Measurements from ENCODE around the gene TOM1L2.

TOM1L2 gene

DNA sequence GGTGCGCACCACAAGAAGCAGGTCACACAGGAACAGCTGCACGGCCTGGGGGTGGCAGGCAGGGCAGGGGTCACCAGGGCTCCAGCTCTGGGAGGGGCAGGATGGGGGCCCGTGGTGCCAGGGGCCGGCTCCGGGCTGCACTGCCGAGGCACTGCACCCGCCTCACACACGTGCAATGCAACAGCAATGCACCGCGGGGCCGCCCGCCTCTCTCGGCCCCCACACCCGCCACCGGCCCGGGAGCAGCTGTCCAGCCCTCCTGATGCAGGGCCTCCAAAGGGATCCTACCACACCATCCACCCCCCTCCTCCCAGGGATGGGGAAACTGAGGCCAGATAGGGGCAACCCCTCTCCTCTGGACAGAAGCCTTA is 158.5 kb downstream of the TOM1L2 start:
- TF ChIP-seq, protein P1, sequence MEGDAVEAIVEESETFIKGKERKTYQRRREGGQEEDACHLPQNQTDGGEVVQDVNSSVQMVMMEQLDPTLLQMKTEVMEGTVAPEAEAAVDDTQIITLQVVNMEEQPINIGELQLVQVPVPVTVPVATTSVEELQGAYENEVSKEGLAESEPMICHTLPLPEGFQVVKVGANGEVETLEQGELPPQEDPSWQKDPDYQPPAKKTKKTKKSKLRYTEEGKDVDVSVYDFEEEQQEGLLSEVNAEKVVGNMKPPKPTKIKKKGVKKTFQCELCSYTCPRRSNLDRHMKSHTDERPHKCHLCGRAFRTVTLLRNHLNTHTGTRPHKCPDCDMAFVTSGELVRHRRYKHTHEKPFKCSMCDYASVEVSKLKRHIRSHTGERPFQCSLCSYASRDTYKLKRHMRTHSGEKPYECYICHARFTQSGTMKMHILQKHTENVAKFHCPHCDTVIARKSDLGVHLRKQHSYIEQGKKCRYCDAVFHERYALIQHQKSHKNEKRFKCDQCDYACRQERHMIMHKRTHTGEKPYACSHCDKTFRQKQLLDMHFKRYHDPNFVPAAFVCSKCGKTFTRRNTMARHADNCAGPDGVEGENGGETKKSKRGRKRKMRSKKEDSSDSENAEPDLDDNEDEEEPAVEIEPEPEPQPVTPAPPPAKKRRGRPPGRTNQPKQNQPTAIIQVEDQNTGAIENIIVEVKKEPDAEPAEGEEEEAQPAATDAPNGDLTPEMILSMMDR (IDR thresholded peaks at IDR 0.05; ENCODE audit: low read depth, low read length): no peak
- no peak for DNase-seq (ENCODE audit: extremely low read depth, low read depth)

DNA sequence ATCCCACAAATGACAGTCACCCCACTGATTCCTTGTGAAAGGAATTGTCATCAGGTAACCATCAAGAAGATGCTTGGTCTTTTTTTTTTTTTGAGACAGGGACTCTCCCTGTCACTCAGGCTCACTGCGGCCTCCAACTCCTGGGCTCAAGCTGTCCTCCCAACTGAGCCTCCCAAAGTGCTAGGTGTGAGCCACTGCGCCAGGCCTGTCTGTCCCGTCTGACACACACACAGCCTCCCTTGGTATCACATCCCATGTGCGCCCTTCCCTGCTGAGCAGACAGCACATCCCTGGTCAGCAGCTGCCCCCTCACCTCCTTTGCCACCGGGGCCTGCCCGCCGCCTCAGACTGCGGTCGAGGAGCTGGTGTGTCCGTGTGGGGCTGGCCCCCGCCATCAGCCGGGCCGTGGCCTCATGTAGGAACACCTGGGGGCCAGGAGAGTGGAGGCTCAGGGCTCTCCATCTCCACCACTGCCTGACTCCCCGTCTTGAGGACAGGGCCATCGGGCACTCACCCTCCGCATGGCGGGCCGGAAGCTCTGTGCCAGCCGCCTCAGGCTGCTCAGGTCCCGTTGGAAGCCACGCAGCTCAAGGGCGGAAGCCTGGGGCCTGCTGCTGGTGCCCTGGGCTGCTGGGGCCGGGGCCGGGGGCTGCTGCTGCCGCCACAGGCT is 159.0 kb downstream of the TOM1L2 start:
- TF ChIP-seq, protein P1 (IDR thresholded peaks at IDR 0.05; ENCODE audit: low read depth, low read length): no peak
- DNase-seq (ENCODE audit: extremely low read depth, low read depth): no peak

DNA sequence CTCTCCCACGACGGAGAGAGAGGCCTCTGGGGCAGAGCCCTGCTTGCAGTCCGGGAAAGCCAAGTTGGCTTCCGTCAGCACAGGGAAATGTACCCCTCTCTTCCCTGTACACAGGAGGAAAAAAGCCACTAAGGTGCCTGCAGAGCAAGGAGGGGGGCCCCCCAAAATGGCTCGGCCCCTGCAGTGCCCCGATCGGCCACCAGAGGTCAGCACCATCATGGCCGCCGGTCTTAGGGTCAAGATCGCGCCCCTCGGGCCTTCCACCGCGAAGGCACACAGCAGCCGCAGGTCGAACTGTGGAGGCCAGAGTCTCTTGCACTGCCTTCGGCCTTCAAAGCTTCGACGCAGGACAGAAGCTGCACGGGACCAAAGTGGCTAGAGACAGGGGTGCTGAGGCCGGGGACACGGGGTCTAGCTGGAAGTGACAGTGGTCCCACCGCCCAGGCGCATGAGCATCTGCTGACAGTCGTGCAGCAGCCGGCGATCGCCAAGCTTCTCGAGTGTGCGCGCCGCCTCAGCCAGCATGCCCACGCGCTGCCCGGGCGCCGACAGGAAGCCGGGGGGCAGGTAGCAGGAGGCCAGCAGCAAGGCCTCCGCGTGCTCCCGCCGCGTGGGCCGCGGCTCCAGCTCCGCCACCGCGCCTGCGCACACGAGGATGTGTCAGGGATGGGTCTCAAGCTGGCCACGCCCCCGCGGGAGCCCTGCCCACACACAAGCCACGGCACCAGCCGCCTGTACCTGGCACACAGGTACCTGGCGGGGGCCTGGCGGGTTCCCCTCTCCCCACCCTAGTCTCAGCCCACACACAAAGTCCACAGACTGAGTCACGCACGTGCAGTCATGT is 159.8 kb downstream of the TOM1L2 start:
- TF ChIP-seq, protein P1 (IDR thresholded peaks at IDR 0.05; ENCODE audit: low read depth, low read length): peak; percentile 100
- no peak for DNase-seq (ENCODE audit: extremely low read depth, low read depth)

DNA sequence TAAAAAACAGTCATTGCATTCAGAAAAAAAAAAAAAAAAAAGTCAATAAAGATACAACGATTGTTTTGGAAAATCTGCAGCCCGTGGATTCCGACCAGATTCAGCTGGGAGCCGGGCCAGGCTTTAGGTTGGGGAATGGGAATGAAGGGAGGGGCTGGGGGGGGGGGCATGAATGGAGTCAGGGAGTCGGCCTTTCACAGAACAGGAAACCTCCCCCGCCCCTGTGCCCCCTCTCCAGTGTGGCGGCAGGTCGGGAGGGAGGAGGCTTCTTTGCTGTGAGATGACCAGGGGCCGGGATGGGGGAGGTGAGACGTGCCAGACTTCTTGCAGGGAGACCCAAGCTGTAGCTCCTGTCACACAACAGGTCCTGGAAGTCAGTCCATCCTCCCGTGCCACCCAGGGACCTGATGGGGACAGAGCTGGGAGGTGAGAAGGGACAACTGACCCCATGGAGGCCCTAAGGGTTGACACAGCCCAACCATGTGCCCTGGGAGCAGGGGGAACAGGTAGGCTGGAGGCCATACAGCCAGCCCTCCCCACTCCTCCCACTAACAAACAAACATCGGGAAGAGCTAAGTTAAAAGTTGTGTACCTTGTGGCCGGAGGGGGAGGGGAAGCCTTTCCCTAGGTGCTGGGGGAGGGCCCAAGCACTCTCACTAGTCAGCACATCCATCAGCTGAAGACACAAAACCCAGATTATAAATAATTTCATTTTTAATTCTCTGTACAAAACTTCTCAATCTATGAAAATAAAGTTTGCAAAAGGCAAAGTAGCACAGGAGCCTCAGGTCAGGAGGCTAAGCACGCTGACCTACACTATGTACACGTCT is 160.6 kb downstream of the TOM1L2 start:
- DNase-seq (ENCODE audit: extremely low read depth, low read depth): no peak
- TF ChIP-seq, protein P1 (IDR thresholded peaks at IDR 0.05; ENCODE audit: low read depth, low read length): no peak

DNA sequence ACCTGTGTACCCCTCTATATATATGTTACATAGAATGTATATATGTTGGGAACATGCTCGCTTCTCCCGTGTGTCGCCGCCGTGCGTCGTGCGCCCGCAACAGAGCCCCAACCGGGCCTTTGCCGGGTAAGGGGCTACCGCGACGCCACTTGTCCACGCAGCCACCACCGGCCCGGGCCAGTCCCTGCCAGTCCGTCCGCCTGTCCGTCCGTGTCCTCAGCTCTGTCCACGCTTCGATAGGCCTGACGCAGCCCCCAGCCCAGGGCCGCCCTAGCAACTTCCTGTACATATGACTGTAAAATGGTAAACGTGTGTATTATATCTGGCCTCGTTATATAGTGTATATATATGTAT is 161.3 kb downstream of the TOM1L2 start:
- no peak for DNase-seq (ENCODE audit: extremely low read depth, low read depth)

DNA sequence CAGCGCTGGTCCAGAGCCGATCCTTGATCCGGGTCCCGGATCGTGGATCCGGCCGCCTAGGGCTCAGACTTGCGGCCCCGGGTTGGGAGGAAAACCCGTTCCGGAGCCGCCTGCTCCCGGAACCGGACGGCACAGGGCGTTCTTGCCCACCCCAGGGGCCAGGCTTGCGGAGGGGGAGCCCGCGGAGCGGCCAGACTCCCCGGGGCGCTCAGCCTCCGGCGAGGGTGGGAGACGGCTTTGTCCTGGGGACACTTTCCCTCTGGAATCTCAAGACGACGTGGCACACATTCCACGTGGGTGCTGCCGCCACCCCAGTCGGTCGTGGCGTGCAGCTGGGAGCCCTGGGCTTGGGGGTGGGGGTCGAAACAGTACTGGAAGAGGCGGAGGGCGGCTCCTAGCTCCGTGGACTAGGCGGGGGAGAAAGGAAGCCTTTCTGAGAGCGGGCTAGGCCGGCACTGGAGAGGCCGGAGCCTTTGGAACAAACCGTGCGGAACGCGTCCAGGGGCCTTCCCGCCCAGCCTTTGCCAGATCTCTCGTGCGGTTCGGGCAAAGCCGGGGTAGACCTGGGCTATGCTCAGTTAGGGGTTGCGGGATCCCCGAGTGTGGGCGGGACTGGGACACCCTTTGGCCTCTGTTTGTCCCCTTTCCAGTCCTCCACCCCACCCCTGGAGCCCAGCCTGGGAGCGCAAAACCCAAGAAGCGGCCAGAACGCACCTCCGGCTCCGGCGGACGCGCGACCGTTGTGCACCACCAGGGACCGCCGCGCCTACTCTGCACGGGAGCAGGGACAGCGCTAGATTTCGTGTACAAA is 161.9 kb downstream of the TOM1L2 start:
- DNase-seq (ENCODE audit: extremely low read depth, low read depth): no peak
- TF ChIP-seq, protein P1 (IDR thresholded peaks at IDR 0.05; ENCODE audit: low read depth, low read length): no peak

More for the DNA sequence above, 161.3 kb downstream of the TOM1L2 start:
- TF ChIP-seq, protein P1 (IDR thresholded peaks at IDR 0.05; ENCODE audit: low read depth, low read length): no peak
